ENCODE results near the gene TRIM33. TPM values are rescaled to one million over a fixed set of nuclear protein-coding genes. Genes with fewer than 3 reads are reported as not detected.

Gene TRIM33
- total and polyA plus RNA-seq, 2 donors (not counting 3 experiments of a cell fraction or from before 2014, with no cell fraction given) = 10.3 to 29.1 TPM

DNA sequence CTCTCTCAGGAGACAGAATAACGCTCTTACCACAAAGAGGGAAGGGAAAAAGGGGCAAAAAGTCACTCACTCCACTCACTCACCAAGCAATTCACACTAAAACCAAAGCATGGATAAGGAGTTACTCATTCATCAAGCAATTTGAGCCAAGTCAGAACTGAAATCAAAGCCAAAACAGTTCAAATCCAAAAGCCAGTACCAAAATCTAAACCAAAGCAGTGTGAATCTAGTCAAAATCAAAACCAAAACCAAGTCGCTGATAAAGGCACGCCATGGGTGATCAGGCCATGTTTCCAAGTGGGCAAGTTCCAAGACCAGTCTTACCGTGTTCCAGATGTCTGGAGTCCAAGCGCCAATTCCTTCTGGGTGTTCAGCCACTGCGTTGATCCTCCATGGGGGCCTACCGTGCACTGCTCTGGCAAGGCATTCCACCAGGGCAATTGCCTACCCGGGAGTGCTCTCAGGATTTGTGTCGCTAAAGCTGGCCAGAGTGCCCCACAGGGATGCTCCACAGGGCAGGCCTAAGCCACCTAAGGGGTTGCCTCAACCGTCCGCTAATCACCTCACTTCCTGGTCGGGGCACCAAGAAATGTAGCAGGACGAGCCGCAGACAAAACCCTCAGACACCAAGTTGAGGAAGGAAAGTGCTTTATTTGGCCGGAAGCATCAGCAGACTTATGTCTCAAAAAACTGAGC lies 142.3 kb downstream of the TRIM33 start:
- BruUV-seq (replicated peaks) = no TSS peak

More for the DNA sequence above, 142.3 kb downstream of the TRIM33 start:
- no peak overlapping the region for H3K27ac ChIP-seq (ENCODE audit: insufficient read depth, low read depth, low read length)
- H3K9me3 ChIP-seq (replicated peaks; ENCODE audit: control insufficient read depth, insufficient read depth, low read length) = no peaks in the 10 kb centered on the region
- no peak for FAIRE-seq
- H3K4me3 ChIP-seq (replicated peaks in 1 of 3; ENCODE audit: insufficient read depth in 1 of 3, low read depth in 1 of 3, low read length in 3 of 3) = no peak overlapping the region
- no peaks in the 10 kb centered on the region for H3K4me1 ChIP-seq (ENCODE audit: control insufficient read depth, extremely low read depth, insufficient read depth, low read length)
- DNase-seq (ENCODE audit: low read depth, low spot score) = no peak
- H4K20me1 ChIP-seq (replicated peaks; ENCODE audit: control insufficient read depth, extremely low read depth, insufficient read depth, low read length) = no peaks in the 10 kb centered on the region
- no peak overlapping the region for H3K9ac ChIP-seq (replicated peaks; ENCODE audit: extremely low read depth, insufficient read depth, low read length)
- H3K9me1 ChIP-seq (replicated peaks; ENCODE audit: control insufficient read depth, extremely low read depth, insufficient read depth, low read length) = no peaks in the 10 kb centered on the region
- H2AFZ ChIP-seq (ENCODE audit: low read depth, low read length) = no peak overlapping the region
- H3K4me2 ChIP-seq (ENCODE audit: insufficient read depth, low read length) = no peak overlapping the region
- intact Hi-C loops (cut with micrococcal nuclease) = no loop called here
- no peaks in the 10 kb centered on the region for H3K79me2 ChIP-seq (ENCODE audit: control insufficient read depth, insufficient read depth, low read length)
- TF ChIP-seq, protein P1, sequence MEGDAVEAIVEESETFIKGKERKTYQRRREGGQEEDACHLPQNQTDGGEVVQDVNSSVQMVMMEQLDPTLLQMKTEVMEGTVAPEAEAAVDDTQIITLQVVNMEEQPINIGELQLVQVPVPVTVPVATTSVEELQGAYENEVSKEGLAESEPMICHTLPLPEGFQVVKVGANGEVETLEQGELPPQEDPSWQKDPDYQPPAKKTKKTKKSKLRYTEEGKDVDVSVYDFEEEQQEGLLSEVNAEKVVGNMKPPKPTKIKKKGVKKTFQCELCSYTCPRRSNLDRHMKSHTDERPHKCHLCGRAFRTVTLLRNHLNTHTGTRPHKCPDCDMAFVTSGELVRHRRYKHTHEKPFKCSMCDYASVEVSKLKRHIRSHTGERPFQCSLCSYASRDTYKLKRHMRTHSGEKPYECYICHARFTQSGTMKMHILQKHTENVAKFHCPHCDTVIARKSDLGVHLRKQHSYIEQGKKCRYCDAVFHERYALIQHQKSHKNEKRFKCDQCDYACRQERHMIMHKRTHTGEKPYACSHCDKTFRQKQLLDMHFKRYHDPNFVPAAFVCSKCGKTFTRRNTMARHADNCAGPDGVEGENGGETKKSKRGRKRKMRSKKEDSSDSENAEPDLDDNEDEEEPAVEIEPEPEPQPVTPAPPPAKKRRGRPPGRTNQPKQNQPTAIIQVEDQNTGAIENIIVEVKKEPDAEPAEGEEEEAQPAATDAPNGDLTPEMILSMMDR (IDR thresholded peaks at IDR 0.05; ENCODE audit: extremely low read depth in 1 of 2, insufficient read depth in 1 of 2, low read depth in 1 of 2, low read length in 2 of 2) = no peak
- TF ChIP-seq GATA2 (IDR thresholded peaks at IDR 0.05; ENCODE audit: insufficient read depth, insufficient read length, low read depth, low read length) (no peak), MYC (IDR thresholded peaks at IDR 0.05; ENCODE audit: low read depth, low read length) (no peak), FOS (IDR thresholded peaks at IDR 0.05; ENCODE audit: borderline replicate concordance, insufficient read depth, low read length) (no peak), MAX (IDR thresholded peaks at IDR 0.05; ENCODE audit: insufficient read depth, insufficient read length) (no peak), POLR2AphosphoS5 (IDR thresholded peaks at IDR 0.05; ENCODE audit: insufficient read depth, low read depth, low read length) (no peak), POLR2A (IDR thresholded peaks at IDR 0.05; ENCODE audit: low read depth, low read length) (no peak), EZH2 (IDR thresholded peaks at IDR 0.05; ENCODE audit: borderline replicate concordance, low read depth, low read length, severe bottlenecking) (no peak), JUN (IDR thresholded peaks at IDR 0.05; ENCODE audit: borderline replicate concordance, insufficient read depth, insufficient read length, low read depth) (no peak)
- no peaks in the 10 kb centered on the region for H3K36me3 ChIP-seq (ENCODE audit: control insufficient read depth in 2 of 2, extremely low read depth in 1 of 2, insufficient read depth in 2 of 2, low read length in 2 of 2)
- H3K27me3 ChIP-seq (ENCODE audit: control insufficient read depth in 2 of 2, insufficient read depth in 2 of 2, low read length in 2 of 2) = no peaks in the 10 kb centered on the region
- dilution Hi-C loops (cut with MboI; ENCODE audit: extremely low pct_ligation_motif_present, low sequenced_read_pairs) = no loop called here
- POLR2A ChIA-PET = no interaction called here
- CTCF ChIA-PET = no interaction called here

Data from endothelial cell of umbilical vein (primary cell).